Measurements from ENCODE around the gene ALG14.
"Not testable (repeated sequence)": the region's sequence is repeated elsewhere in the genome, so short reads cannot be mapped to it uniquely, and the experiment has no call there.

Gene ALG14

DNA sequence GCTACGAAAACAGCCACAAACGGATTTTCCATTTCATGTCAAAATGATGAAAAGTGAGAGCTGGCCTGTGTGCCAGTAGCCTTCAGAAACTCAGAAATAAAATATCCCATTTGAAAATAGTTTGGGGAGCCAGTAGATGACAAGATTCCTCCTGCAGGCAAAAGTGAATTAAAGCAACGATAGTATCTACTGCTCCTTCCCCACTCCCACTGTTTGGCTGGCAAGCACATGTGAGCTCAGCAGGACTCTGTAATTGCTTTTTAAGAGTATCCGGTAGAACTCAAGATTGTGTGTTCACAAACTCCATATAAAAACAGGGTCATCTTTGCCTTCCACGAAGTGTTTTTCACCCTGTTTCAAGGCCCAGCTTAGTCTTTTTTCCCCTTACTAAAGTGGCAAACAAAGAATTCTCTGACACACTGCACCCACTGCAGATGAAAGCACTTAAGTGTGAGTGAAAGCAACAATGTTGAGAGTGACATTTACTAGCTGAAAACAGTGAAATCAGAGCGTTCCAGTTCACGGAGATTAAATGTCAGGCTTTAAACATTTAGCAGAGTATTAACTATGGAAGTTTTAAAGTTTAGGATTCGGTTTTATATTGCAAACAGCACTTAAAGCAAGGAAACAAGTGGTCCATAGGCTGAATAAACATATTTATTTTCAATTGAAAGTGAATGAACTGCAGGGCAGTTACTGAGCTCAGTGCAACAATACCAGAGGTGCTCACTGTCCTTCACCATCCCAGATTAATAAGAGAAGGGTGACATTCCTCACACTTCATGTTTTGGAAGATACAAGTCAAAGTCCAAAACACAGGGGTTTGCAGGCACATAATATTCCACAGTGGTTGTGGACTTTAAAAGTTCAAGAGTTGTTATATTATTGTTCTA is 70.0 kb downstream of the ALG14 start:
- ATAC-seq (replicated peaks) (no peak), DNase-seq (no peak)
- Mint-ChIP-seq H3K4me3 (no peak overlapping the region), H3K27ac (no peak overlapping the region), H3K27me3 (no peaks in the 10 kb centered on the region), H3K36me3 (peaks cover 4 to 10% of the 10 kb centered on the region in 2 donors), H3K4me1 (peaks cover 0 to 7% of the 10 kb centered on the region in 2 donors), H3K9me3 (no peaks in the 10 kb centered on the region)

DNA sequence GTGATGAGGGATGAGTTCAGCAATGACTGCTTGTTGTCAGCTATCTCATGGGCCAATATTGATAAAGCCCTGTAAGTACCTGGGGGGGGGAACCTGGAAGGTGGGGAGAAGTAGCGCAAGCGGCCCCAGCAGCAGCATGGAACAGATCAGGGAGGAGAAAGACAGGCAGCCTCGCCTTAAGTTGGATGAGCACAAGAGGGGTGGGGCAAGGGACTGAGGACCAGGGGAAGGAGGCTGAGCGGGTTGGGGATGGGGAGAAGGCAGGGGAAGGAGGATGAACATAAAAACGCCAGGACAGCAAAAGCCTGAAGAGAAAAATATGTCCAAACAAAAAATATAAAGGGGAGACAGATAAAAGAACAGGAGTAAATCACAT is 70.6 kb downstream of the ALG14 start:
- Mint-ChIP-seq H3K27me3 (no peaks in the 10 kb centered on the region), H3K27ac (no peak overlapping the region), H3K9me3 (no peaks in the 10 kb centered on the region), H3K4me1 (peaks cover 0 to 7% of the 10 kb centered on the region in 2 donors), H3K36me3 (peaks cover 4 to 10% of the 10 kb centered on the region in 2 donors), H3K4me3 (no peak overlapping the region)
- DNase-seq (no peak), ATAC-seq (replicated peaks) (no peak)

DNA sequence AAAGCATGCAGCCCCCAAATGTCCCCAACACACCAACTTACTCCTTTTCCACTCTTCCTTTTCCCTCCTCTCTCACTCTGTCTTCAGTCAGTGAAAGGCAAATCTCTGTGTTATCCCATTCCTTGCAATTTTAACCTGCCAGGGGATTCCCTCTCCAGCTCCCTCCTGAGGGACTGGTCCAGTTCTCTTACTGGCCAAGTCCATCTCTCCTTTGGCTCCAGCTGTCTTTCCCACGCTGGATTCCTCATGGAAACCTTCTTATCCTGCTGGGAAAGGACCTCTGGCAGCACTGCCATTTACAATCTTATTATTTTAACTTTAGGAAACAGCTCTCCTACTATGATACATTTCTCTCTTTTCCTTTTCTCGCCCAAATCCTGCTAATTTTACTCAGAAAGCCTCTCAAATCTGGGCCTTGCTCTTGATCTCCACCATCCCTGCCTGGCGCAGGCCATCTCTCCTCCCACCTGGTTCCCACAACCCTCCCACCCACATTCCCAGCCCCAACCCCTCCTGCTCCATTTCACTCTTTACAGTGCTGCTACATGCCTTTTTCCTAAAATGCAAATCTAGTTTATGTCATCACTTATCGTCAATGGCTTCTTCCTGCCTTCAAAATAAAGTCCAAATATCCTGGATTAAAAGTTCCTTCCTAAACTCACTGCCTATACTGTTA is 73.2 kb downstream of the ALG14 start:
- Mint-ChIP-seq H3K36me3 (peaks cover 4 to 10% of the 10 kb centered on the region in 2 donors), H3K27ac (no peak overlapping the region), H3K27me3 (no peaks in the 10 kb centered on the region), H3K4me3 (no peak overlapping the region), H3K9me3 (no peaks in the 10 kb centered on the region), H3K4me1 (peaks cover 0 to 7% of the 10 kb centered on the region in 2 donors)
- DNase-seq (no peak), ATAC-seq (replicated peaks) (no peak)

- DNase-seq (no peak), ATAC-seq (replicated peaks) (no peak)
- Mint-ChIP-seq H3K4me1 (no peaks in the 10 kb centered on the region), H3K9me3 (no peaks in the 10 kb centered on the region), H3K4me3 (no peak overlapping the region), H3K27ac (no peak overlapping the region), H3K27me3 (no peaks in the 10 kb centered on the region), H3K36me3 (peaks cover 4 to 10% of the 10 kb centered on the region in 2 donors)
Measured at GRCh38 chr1:94998748-94999147, 74.0 kb downstream of the ALG14 start.

GRCh38 chr1:94998114-94998513 is 74.6 kb downstream of the ALG14 start:
- Mint-ChIP-seq H3K9me3 (no peaks in the 10 kb centered on the region), H3K27ac (no peak overlapping the region), H3K27me3 (no peaks in the 10 kb centered on the region), H3K4me3 (no peak overlapping the region), H3K36me3 (peaks cover 4 to 10% of the 10 kb centered on the region in 2 donors), H3K4me1 (no peaks in the 10 kb centered on the region)
- no peak for ATAC-seq (replicated peaks)
- no peak for DNase-seq

DNA sequence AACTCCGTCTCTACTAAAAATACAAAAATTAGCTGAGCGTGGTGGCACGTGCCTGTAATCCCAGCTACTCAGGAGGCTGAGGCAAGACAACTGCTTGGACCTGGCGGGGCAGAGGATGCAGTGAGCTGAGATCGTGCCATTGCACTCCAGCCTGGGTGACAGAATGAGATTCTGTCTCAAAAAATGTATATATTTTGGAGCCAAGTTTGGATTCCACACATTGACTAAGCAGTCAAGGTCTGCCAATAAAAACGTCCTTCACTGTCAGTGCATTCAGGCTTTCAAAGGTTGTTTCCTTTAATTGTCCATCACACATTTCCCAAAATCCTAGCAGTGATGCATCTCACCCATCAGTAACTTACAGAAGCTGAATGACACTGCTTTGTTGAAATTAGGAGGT is 77.2 kb downstream of the ALG14 start:
- not testable (repeated sequence) for ATAC-seq (replicated peaks); H3K9me3 Mint-ChIP-seq; DNase-seq; H3K27ac Mint-ChIP-seq; H3K27me3 Mint-ChIP-seq; H3K4me1 Mint-ChIP-seq; H3K4me3 Mint-ChIP-seq; H3K36me3 Mint-ChIP-seq

- peaks cover 0 to 3% of the 10 kb centered on the region in 2 donors for H3K36me3 Mint-ChIP-seq
- DNase-seq (no peak), ATAC-seq (replicated peaks) (no peak)
- H3K9me3 Mint-ChIP-seq = no peaks in the 10 kb centered on the region
- no peak overlapping the region for H3K4me3 Mint-ChIP-seq
- no peaks in the 10 kb centered on the region for H3K27me3 Mint-ChIP-seq
- H3K27ac Mint-ChIP-seq = no peak overlapping the region
- no peaks in the 10 kb centered on the region for H3K4me1 Mint-ChIP-seq
Measured at GRCh38 chr1:94994805-94995204, 77.9 kb downstream of the ALG14 start.

DNA sequence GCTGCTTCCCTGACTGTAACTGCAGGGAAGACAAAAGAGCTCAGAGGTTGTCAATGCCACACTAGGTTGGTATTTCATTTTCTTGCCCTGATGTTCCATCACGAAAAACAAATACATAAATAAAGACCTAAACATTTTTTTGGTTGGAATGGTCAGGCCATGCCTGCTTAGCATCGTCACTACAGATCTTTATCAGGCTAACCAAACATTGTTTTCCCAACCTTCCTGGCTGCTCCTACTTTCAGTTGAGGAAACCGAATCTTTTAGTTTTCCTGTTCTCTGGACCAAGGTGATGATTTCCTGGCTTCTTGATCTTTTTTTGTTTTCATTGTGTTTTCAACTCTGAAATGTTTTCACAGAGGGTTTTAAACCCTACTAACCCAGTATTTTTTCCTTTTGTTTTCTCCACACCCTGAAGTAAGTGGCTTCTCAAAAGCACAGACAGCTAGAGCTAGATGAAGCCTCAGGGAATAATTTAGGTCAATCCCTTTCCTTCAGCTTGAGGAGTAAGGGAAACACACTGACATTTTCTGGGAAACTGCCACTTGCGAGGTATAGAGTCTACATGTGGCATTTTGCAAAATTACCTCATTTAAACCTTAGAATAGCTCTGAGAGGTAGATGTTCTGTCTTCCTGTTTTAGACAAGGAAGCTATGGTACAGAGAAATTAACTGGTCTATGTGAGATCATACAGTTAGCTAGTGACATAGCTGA is 78.7 kb downstream of the ALG14 start:
- DNase-seq (no peak), ATAC-seq (replicated peaks) (no peak)
- H3K4me3 Mint-ChIP-seq = no peak overlapping the region
- H3K27me3 Mint-ChIP-seq = no peaks in the 10 kb centered on the region
- H3K9me3 Mint-ChIP-seq = no peaks in the 10 kb centered on the region
- H3K4me1 Mint-ChIP-seq = no peaks in the 10 kb centered on the region
- no peak overlapping the region for H3K27ac Mint-ChIP-seq
- no peaks in the 10 kb centered on the region for H3K36me3 Mint-ChIP-seq

- Mint-ChIP-seq H3K36me3 (no peaks in the 10 kb centered on the region), H3K27ac (no peak overlapping the region), H3K4me3 (no peak overlapping the region), H3K4me1 (peaks cover 4 to 6% of the 10 kb centered on the region in 2 donors), H3K27me3 (no peaks in the 10 kb centered on the region), H3K9me3 (no peaks in the 10 kb centered on the region)
- DNase-seq = no peak
- no peak for ATAC-seq (replicated peaks)
Measured at GRCh38 chr1:94992863-94993563, 79.7 kb downstream of the ALG14 start.

DNA sequence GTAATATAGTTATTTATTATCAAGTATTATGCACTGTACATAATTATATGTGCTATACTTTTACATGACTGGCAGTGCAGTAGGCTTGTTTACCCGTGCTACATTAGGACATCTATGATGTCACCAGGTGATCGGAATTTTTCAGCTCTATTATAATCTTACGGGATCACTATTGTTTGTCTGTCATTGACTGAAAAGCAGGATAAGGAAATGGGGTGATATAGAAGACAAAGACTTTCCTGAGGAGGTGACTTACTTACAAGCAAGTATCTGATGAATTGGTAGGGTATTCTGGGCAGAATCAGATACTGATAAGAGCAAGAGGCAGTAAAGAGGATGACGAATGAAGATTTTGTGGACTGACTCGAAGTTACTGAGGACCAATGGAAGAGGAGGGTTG is 80.6 kb downstream of the ALG14 start:
- no peaks in the 10 kb centered on the region for H3K27me3 Mint-ChIP-seq
- ATAC-seq (replicated peaks) = no peak
- H3K27ac Mint-ChIP-seq = no peak overlapping the region

GRCh38 chr1:94989911-94990473 is 82.8 kb downstream of the ALG14 start:
- DNase-seq (no peak), ATAC-seq (replicated peaks) (no peak)
- no peak overlapping the region for H3K4me3 Mint-ChIP-seq
- H3K27me3 Mint-ChIP-seq = no peaks in the 10 kb centered on the region
- no peaks in the 10 kb centered on the region for H3K36me3 Mint-ChIP-seq
- no peaks in the 10 kb centered on the region for H3K9me3 Mint-ChIP-seq
- H3K27ac Mint-ChIP-seq = no peak overlapping the region
- H3K4me1 Mint-ChIP-seq = peaks cover 4 to 9% of the 10 kb centered on the region in 2 donors

More for the DNA sequence above, 80.6 kb downstream of the ALG14 start:
- Mint-ChIP-seq H3K36me3 (no peaks in the 10 kb centered on the region), H3K9me3 (no peaks in the 10 kb centered on the region), H3K4me1 (peaks cover 4 to 9% of the 10 kb centered on the region in 2 donors), H3K4me3 (no peak overlapping the region)
- no peak for DNase-seq

- Mint-ChIP-seq H3K4me3 (no peak overlapping the region), H3K36me3 (no peaks in the 10 kb centered on the region), H3K27me3 (no peaks in the 10 kb centered on the region), H3K9me3 (no peaks in the 10 kb centered on the region), H3K4me1 (peaks cover 4 to 9% of the 10 kb centered on the region in 2 donors), H3K27ac (no peak overlapping the region)
- DNase-seq = no peak
- no peak for ATAC-seq (replicated peaks)
Measured at GRCh38 chr1:94989398-94989797, 83.4 kb downstream of the ALG14 start.

- no peak for DNase-seq
- H3K27me3 Mint-ChIP-seq = no peaks in the 10 kb centered on the region
- H3K4me3 Mint-ChIP-seq = no peak overlapping the region
- peaks cover 4 to 14% of the 10 kb centered on the region in 2 donors for H3K4me1 Mint-ChIP-seq
- H3K36me3 Mint-ChIP-seq = no peaks in the 10 kb centered on the region
- no peaks in the 10 kb centered on the region for H3K9me3 Mint-ChIP-seq
- H3K27ac Mint-ChIP-seq = no peak overlapping the region
- ATAC-seq (replicated peaks) = no peak
Measured at GRCh38 chr1:94988356-94988755, 84.4 kb downstream of the ALG14 start.

DNA sequence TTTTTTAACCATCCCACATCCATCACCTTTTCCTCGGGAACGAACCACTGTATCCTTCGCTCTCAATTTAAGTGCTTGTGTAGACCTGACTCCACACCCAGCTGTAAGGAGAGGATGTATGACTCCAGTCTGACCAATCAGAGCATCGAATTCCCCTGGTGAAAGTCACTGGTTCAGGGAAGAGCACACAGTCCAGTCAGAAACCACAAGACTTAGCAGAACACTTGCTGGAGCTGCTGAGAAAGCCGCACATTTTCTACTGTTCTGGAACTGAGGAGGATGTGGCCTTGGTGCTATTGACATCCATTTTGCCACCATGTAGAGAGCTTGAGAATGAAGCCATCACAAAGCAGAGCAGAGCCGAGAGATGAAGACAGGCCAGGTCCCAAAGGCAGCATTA is 86.0 kb downstream of the ALG14 start:
- Mint-ChIP-seq H3K27ac (no peak overlapping the region), H3K9me3 (no peaks in the 10 kb centered on the region), H3K4me3 (no peak overlapping the region), H3K36me3 (no peaks in the 10 kb centered on the region), H3K4me1 (peaks cover 5 to 14% of the 10 kb centered on the region in 2 donors), H3K27me3 (no peaks in the 10 kb centered on the region)
- ATAC-seq (replicated peaks) (no peak), DNase-seq (no peak)

Data from stimulated activated naive B cell treated with anti-CD40 and anti-IgM and Interleukin-4, amounts not matched to agents 10 μg/mL and 1 μg/mL and 100 μg/mL, for 72 hours (primary cell).